Mesendoderm (in vitro differentiated cells): ENCODE results near the gene ING4.

Source experiments
- DNase-seq: peaks from one replicate; pipeline ENCODE4 v3.0.0; 2013
- H2AK5ac ChIP-seq: 2 replicates; pipeline ENCODE4 v1.6.1; 2013; ENCODE audit warnings: low read length, inconsistent platforms
- H2BK120ac ChIP-seq: 2 replicates; pipeline ENCODE4 v1.6.1; 2013; ENCODE audit warnings: low read depth, mild to moderate bottlenecking, low read length, moderate library complexity, mixed read lengths
- H2BK15ac ChIP-seq: replicated peaks from 2 replicates; pipeline ENCODE4 v1.6.1; 2013; ENCODE audit warnings: low read depth, mild to moderate bottlenecking, moderate library complexity
- H2BK5ac ChIP-seq: 2 replicates; pipeline ENCODE4 v1.6.1; 2013; ENCODE audit warnings: low read length, inconsistent platforms
- H3K18ac ChIP-seq: 2 replicates; pipeline ENCODE4 v1.6.1; 2013; ENCODE audit warnings: mild to moderate bottlenecking, low read length, mixed read lengths
- H3K23ac ChIP-seq: one replicate; pipeline ENCODE4 v1.6.1; 2013; ENCODE audit warnings: low read length
- H3K27ac ChIP-seq: 2 replicates; pipeline ENCODE4 v1.5.1; 2013; ENCODE audit warnings: low read depth, mild to moderate bottlenecking, inconsistent platforms, low read length, moderate library complexity
- H3K27me3 ChIP-seq: 2 replicates; pipeline ENCODE4 v1.6.1; 2013; ENCODE audit warnings: low read length, control low read depth, mild to moderate bottlenecking, inconsistent platforms; ENCODE audit not compliant: insufficient read depth, poor library complexity
- H3K36me3 ChIP-seq: 2 replicates; pipeline ENCODE4 v1.6.1; 2013; ENCODE audit warnings: low read length, inconsistent platforms; ENCODE audit not compliant: control insufficient read depth, insufficient read depth
- H3K4ac ChIP-seq: one replicate; pipeline ENCODE4 v1.6.1; 2013; ENCODE audit warnings: low read depth, mild to moderate bottlenecking, low read length, moderate library complexity
- H3K4me1 ChIP-seq: 2 replicates; pipeline ENCODE4 v1.6.1; 2013; ENCODE audit warnings: low read depth, low read length, inconsistent platforms; ENCODE audit not compliant: control insufficient read depth
- H3K4me2 ChIP-seq: 2 replicates; pipeline ENCODE4 v1.6.1; 2013; ENCODE audit warnings: low read length
- H3K4me3 ChIP-seq: 2 replicates; pipeline ENCODE4 v1.5.1; 2013; ENCODE audit warnings: mild to moderate bottlenecking, low read length
- H3K56ac ChIP-seq: one replicate; pipeline ENCODE4 v1.6.1; 2013; ENCODE audit warnings: low read length
- H3K79me1 ChIP-seq: 2 replicates; pipeline ENCODE4 v1.6.1; 2013; ENCODE audit warnings: low read length, inconsistent platforms
- H3K79me2 ChIP-seq: 2 replicates; pipeline ENCODE4 v1.6.1; 2013; ENCODE audit warnings: mild to moderate bottlenecking, low read length; ENCODE audit not compliant: control insufficient read depth, insufficient read depth
- H3K9ac ChIP-seq: 2 replicates; pipeline ENCODE4 v1.6.1; 2013; ENCODE audit warnings: low read length, inconsistent platforms
- H4K5ac ChIP-seq: one replicate; pipeline ENCODE4 v1.6.1; 2013; ENCODE audit warnings: low read length
- H4K8ac ChIP-seq: one replicate; pipeline ENCODE4 v1.6.1; 2013; ENCODE audit warnings: low read depth, mild to moderate bottlenecking, control low read depth, low read length, moderate library complexity
- WGBS: extraction: QIAGEN DNeasy Blood & Tissue Kit; methylation state at CpG from one replicate; pipeline ENCODE4 v1.1.7; 2013; ENCODE audit warnings: low lambda C conversion rate, missing lambda C conversion rate; ENCODE audit not compliant: insufficient coverage; ENCODE audit errors: extremely low coverage; 5-methylcytosine and 5-hydroxymethylcytosine counted together

The ING4 gene

GRCh38 chr12:6620885-6621274 lies 42.0 kb downstream of the ING4 start:
- Histone ChIP-seq H3K4me2 (no peak overlapping the region), H2AK5ac (peak overlapping the region; percentile 50)

GRCh38 chr12:6620137-6620884 lies 42.6 kb downstream of the ING4 start:
- Histone ChIP-seq H3K4me1 (no peaks in the 10 kb centered on the region), H3K18ac (no peak overlapping the region), H3K36me3 (no peaks in the 10 kb centered on the region), H3K27me3 (no peaks in the 10 kb centered on the region), H3K79me1 (no peaks in the 10 kb centered on the region), H3K4me2 (peak overlapping the region; percentile 83), H4K5ac (no peak overlapping the region), H3K4ac (no peak overlapping the region), H3K23ac (peak overlapping the region; percentile 7), H2BK5ac (no peak overlapping the region), H2AK5ac (no peak overlapping the region), H3K4me3 (no peak overlapping the region), H3K56ac (peak overlapping the region; percentile 94), H4K8ac (no peak overlapping the region), H3K9ac (peak overlapping the region; percentile 84), H3K27ac (no peak overlapping the region), H3K79me2 (no peaks in the 10 kb centered on the region), H2BK120ac (no peak overlapping the region), H2BK15ac (no peak overlapping the region)
- peak; percentile 95 for DNase-seq
- WGBS: no CpG with 5 or more reads among the region's 88 CpGs

More at GRCh38 chr12:6620885-6621274, 42.0 kb downstream of the ING4 start:
- Histone ChIP-seq H4K5ac (no peak overlapping the region), H3K27me3 (no peaks in the 10 kb centered on the region), H3K4me3 (no peak overlapping the region), H3K9ac (no peak overlapping the region), H4K8ac (no peak overlapping the region), H2BK15ac (no peak overlapping the region), H3K18ac (no peak overlapping the region), H3K79me1 (no peaks in the 10 kb centered on the region), H3K23ac (no peak overlapping the region), H3K56ac (peak overlapping the region; percentile 76), H2BK120ac (no peak overlapping the region), H3K36me3 (no peaks in the 10 kb centered on the region), H3K4me1 (no peaks in the 10 kb centered on the region), H3K79me2 (no peaks in the 10 kb centered on the region), H3K27ac (no peak overlapping the region), H3K4ac (no peak overlapping the region), H2BK5ac (no peak overlapping the region)
- no CpG with 5 or more reads among the region's 29 CpGs for WGBS
- no peak for DNase-seq

- Histone ChIP-seq H3K4me3 (no peak overlapping the region), H3K79me1 (no peaks in the 10 kb centered on the region), H3K23ac (no peak overlapping the region), H3K4ac (no peak overlapping the region), H3K18ac (no peak overlapping the region), H4K8ac (no peak overlapping the region), H2BK120ac (no peak overlapping the region), H3K9ac (no peak overlapping the region), H4K5ac (no peak overlapping the region), H3K36me3 (no peaks in the 10 kb centered on the region), H2AK5ac (no peak overlapping the region), H3K27ac (no peak overlapping the region), H2BK15ac (no peak overlapping the region), H3K4me2 (no peak overlapping the region), H3K56ac (no peak overlapping the region), H2BK5ac (no peak overlapping the region), H3K4me1 (peaks cover 6% of the 10 kb centered on the region), H3K79me2 (no peaks in the 10 kb centered on the region), H3K27me3 (no peaks in the 10 kb centered on the region)
- DNase-seq: no peak
- no CpG with 5 or more reads among the region's 5 CpGs for WGBS
These were observed 44.3 kb downstream of the ING4 start for GRCh38 chr12:6618483-6619225.

- H3K56ac ChIP-seq: peak overlapping the region; percentile 50
- H3K4ac ChIP-seq: no peak overlapping the region
- no peak overlapping the region for H4K5ac ChIP-seq
- no peak overlapping the region for H3K4me2 ChIP-seq
- H3K23ac ChIP-seq: no peak overlapping the region
- H2BK5ac ChIP-seq: no peak overlapping the region
- no peaks in the 10 kb centered on the region for H3K27me3 ChIP-seq
- H3K27ac ChIP-seq: no peak overlapping the region
- H3K9ac ChIP-seq: no peak overlapping the region
- no peak overlapping the region for H3K4me3 ChIP-seq
- no peak for DNase-seq
- H2BK120ac ChIP-seq: no peak overlapping the region
- no peak overlapping the region for H2AK5ac ChIP-seq
- no peaks in the 10 kb centered on the region for H3K79me1 ChIP-seq
- peaks cover 14% of the 10 kb centered on the region for H3K4me1 ChIP-seq
- no peak overlapping the region for H4K8ac ChIP-seq
- no peaks in the 10 kb centered on the region for H3K79me2 ChIP-seq
- WGBS: no CpG with 5 or more reads among the region's 3 CpGs
- no peak overlapping the region for H3K18ac ChIP-seq
- H3K36me3 ChIP-seq: no peaks in the 10 kb centered on the region
- H2BK15ac ChIP-seq: no peak overlapping the region
These were observed 47.1 kb downstream of the ING4 start for GRCh38 chr12:6615802-6616201.

- peak; percentile 82 for DNase-seq
- no CpG with 5 or more reads among the region's 7 CpGs for WGBS
- H3K27me3 ChIP-seq: no peaks in the 10 kb centered on the region
- peak overlapping the region; percentile 94 for H3K56ac ChIP-seq
- H4K8ac ChIP-seq: no peak overlapping the region
- H4K5ac ChIP-seq: no peak overlapping the region
- no peak overlapping the region for H3K23ac ChIP-seq
- H2BK15ac ChIP-seq: no peak overlapping the region
- peak overlapping the region; percentile 78 for H2BK5ac ChIP-seq
- H3K79me2 ChIP-seq: no peaks in the 10 kb centered on the region
- H3K4me2 ChIP-seq: no peak overlapping the region
- H3K27ac ChIP-seq: peak overlapping the region; percentile 76
- H2AK5ac ChIP-seq: peak overlapping the region; percentile 37
- H3K36me3 ChIP-seq: no peaks in the 10 kb centered on the region
- H3K4ac ChIP-seq: peak overlapping the region; percentile 75
- H3K9ac ChIP-seq: peak overlapping the region; percentile 77
- H2BK120ac ChIP-seq: peak overlapping the region; percentile 10
- peaks cover 14% of the 10 kb centered on the region for H3K4me1 ChIP-seq
- peak overlapping the region; percentile 1 for H3K18ac ChIP-seq
- no peak overlapping the region for H3K4me3 ChIP-seq
- no peaks in the 10 kb centered on the region for H3K79me1 ChIP-seq
These were observed 48.3 kb downstream of the ING4 start for GRCh38 chr12:6614513-6615172.
